ENCODE results near the gene SMIM29. TPM values are rescaled to one million over a fixed set of nuclear protein-coding genes. Genes with fewer than 3 reads are reported as not detected.
A peak's percentile ranks its signal among the peaks of the same experiment; 100 is the strongest.

Gene SMIM29
- total and polyA plus RNA-seq, 9 donors = 2.0 to 26.6 (median 17.8) TPM

DNA sequence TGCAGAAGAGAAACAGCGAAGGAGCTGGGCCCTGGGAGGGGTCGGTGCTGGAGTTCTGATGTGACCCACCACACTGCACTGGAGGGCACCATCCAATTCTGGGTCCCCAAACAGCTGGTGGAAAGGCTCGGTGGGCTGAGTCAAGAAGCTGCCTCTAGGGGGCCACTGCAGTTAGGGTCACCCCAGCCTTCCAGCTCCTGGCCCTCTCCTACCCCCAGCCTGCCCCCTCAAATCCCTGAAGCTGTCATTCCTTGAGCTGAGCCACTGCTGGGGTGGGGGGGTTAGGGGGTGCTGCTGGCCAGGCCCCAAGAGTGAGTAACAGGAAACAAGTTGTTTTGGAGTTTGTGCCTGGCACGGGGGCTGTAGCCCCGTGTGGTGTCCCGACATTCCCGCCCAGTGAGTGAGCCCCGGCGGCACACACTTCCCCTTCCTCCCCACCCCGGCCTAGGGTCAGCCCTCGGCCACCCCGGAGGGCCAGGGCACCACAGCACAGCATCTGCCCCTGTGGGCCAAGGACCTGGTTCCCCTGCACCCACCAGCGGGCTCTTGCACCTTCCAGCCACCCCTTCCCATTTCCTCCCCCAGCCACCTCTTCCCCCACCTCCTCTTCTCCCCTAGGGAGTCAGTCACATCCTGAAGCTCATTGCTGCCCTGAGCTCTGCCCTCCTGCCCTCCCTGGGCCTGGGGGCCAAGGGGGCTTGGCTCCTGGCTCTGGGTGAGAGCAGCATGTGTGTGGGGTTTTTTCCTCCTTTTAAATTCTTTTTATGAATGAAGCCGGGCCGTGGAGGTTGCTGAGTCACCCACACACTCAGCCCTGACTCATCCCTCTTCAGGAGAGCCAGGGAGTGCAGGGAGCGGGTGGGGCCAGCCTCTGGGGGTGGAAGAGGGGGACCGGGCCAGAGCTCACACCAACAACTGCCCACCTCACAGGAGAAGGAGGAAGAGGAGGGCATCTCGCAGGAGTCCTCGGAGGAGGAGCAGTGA is 4.6 kb downstream of the SMIM29 start:
- Histone ChIP-seq H3K4me1 (ENCODE audit: insufficient read depth) (peaks cover 4% of the 10 kb centered on the region), H3K36me3 (no peaks in the 10 kb centered on the region), H3K27me3 (no peaks in the 10 kb centered on the region), H3K27ac (no peak overlapping the region), H3K9me3 (no peaks in the 10 kb centered on the region), H3K4me3 (no peak overlapping the region)
- peak; percentile 64 to 83 (median 71) for DNase-seq
- intact Hi-C loops (cut with DNase I) = loop anchor here in 1 of 4 donors (2.0 to 10.0 kb wide), 2 partner anchors 47 to 361 kb away; no protein-coding TSS in a partner anchor
- TF ChIP-seq, protein P1, sequence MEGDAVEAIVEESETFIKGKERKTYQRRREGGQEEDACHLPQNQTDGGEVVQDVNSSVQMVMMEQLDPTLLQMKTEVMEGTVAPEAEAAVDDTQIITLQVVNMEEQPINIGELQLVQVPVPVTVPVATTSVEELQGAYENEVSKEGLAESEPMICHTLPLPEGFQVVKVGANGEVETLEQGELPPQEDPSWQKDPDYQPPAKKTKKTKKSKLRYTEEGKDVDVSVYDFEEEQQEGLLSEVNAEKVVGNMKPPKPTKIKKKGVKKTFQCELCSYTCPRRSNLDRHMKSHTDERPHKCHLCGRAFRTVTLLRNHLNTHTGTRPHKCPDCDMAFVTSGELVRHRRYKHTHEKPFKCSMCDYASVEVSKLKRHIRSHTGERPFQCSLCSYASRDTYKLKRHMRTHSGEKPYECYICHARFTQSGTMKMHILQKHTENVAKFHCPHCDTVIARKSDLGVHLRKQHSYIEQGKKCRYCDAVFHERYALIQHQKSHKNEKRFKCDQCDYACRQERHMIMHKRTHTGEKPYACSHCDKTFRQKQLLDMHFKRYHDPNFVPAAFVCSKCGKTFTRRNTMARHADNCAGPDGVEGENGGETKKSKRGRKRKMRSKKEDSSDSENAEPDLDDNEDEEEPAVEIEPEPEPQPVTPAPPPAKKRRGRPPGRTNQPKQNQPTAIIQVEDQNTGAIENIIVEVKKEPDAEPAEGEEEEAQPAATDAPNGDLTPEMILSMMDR (IDR thresholded peaks at IDR 0.05) = no peak
- TF ChIP-seq POLR2A (IDR thresholded peaks at IDR 0.05) = no peak
- TF ChIP-seq EP300 (IDR thresholded peaks at IDR 0.05) = no peak
- 25 to 27% (median 27%) methylated on average over 19 of the region's 19 CpGs for WGBS, 3 donors

DNA sequence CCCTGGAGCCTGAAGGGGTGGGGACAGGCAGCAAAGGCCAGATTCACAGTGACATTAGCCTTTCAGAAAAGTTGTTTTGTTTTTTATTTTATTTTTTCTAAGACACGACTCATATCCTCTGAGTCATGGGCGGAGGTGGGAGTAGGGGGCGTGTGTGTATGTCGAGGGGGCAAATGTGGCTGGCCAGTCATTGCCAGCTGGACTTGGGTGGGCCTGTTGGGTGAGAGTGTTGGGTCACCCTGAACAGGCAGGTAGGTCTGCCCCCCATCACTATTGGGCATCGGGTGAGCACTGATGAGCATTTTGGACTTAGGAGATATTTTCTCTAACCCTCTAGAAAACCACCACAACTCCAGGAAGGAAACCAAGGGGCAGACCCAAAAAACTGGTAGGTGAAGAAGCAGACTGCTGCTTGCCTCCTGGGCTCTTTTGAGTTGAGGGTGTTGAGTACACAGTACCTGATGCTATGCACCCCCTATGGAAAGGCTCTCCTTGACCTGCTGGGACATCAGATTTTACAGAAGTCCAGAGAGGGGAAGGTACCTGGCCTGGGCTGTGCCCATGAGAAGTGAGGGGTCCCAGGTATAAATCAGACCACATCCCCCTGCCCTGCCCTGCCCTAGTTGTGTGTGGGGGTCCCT is 5.6 kb downstream of the SMIM29 start:
- peaks cover 1% of the 10 kb centered on the region for H3K4me1 ChIP-seq (ENCODE audit: insufficient read depth)

DNA sequence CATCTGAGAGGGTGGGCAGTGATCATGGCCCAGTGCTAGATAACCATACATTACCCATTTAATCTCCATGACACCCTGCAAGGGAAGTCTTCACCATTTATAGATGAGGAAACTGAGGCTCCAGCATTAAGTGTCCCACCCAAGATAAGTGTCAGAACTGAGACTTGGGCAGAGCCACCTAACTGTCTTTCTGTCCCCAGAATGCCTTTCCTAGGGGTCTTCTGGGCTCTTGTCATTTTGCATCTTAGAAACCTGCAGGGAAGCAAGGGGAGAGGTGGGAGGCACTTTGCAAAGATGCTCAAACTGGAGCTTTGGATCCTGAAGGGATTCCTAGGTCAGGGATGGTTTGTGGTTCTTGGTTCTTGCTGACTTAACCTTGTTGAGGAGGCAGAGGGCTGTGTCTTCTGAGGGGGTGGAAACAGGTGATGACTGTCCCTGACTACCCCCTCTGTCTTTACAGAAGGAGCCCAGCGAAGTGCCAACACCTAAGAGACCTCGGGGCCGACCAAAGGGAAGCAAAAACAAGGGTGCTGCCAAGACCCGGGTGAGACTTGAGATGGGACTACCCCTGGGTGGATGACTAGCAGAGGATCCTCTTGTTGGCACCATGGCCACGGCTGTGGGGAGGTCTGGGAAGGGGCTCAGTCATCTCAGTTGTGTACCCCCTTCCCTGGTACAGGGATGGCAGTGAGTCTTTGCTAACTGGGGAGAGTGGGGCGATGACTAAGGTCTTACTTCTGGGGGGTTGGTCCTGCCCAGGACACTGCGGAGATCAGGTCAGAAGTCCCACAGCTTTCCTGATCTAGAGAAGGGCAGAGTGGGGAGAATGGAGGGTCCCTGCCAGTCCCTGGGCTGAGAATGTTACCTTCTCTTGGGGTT is 6.3 kb downstream of the SMIM29 start:
- Histone ChIP-seq H3K36me3 (no peaks in the 10 kb centered on the region), H3K27me3 (no peaks in the 10 kb centered on the region), H3K9me3 (no peaks in the 10 kb centered on the region), H3K4me3 (no peak overlapping the region), H3K4me1 (ENCODE audit: insufficient read depth) (no peaks in the 10 kb centered on the region), H3K27ac (no peak overlapping the region)
- 85 to 90% (median 89%) methylated on average over 7 of the region's 7 CpGs for WGBS, 3 donors
- DNase-seq = peak in 1 of 5 donors; percentile 21
- TF ChIP-seq, protein P1 (IDR thresholded peaks at IDR 0.05) = no peak
- TF ChIP-seq EP300 (IDR thresholded peaks at IDR 0.05) = no peak
- TF ChIP-seq POLR2A (IDR thresholded peaks at IDR 0.05) = no peak
- intact Hi-C loops (cut with DNase I) = loop anchor here in 1 of 4 donors (10.0 kb wide), 1 partner anchor 362 kb away; no protein-coding TSS in a partner anchor

More for the DNA sequence above, 5.6 kb downstream of the SMIM29 start:
- H3K36me3 ChIP-seq = no peaks in the 10 kb centered on the region
- no peaks in the 10 kb centered on the region for H3K27me3 ChIP-seq
- TF ChIP-seq POLR2A (IDR thresholded peaks at IDR 0.05) (no peak), EP300 (IDR thresholded peaks at IDR 0.05) (no peak)
- TF ChIP-seq, protein P1 (IDR thresholded peaks at IDR 0.05) = no peak
- DNase-seq = peak in 1 of 5 donors; percentile 11
- intact Hi-C loops (cut with DNase I) = loop anchor here in 1 of 4 donors (10.0 kb wide), 1 partner anchor 362 kb away; no protein-coding TSS in a partner anchor
- no peak overlapping the region for H3K4me3 ChIP-seq
- H3K9me3 ChIP-seq = no peaks in the 10 kb centered on the region
- H3K27ac ChIP-seq = no peak overlapping the region
- 50 to 55% (median 52%) methylated on average over 5 of the region's 5 CpGs for WGBS, 3 donors
